Neural progenitor cell (in vitro differentiated cells): ENCODE measurements around the gene H1-8.

Experiments used
- EZH2 ChIP-seq: fragments of 200-600 bp; sonication (generic); IDR thresholded peaks from 2 replicates; pipeline ENCODE4 v1.6.1; 2017; ENCODE audit warnings: antibody characterized with exemption, mild to moderate bottlenecking, moderate library complexity
- TF ChIP-seq, protein P1 (sequence below): fragments of 200-600 bp; sonication (generic); IDR thresholded peaks from 2 replicates; pipeline ENCODE4 v1.5.1; 2017; ENCODE audit warnings: antibody characterized with exemption, mild to moderate bottlenecking

DNA sequence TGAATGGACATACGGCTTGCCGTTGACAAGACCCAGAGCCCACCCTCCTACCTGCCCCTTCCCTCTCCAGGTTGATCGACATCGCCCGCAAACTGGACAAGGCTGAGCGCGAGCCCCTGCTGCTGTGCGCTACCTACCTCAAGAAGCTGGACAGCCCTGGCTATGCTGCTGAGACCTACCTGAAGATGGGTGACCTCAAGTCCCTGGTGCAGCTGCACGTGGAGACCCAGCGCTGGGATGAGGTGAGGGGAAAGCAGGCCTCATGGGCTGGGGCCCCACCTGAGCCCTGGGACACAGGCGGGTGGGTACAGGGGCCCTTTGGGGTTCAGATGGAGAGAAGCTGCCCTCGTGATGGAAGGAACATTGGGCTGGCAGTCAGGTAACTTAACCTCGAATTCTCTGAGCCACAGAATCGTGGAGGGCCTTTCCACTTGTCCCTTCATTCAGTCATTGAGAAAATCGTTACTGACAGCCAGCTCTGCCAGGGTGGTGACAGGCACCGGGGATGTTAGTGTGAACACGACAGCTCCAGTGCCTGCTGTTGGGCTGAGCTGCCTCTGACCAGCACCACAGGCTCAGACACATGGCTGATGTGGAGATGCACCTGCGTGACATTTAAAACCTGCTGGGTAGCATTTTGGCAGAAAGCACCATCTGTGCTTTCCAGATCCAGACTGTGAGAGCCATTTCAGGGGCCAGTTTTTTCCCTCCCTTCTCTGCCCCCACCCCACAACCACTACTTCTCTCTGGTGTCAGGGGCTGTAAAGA, 40.1 kb upstream of the H1-8 start:
- TF ChIP-seq, protein P1, sequence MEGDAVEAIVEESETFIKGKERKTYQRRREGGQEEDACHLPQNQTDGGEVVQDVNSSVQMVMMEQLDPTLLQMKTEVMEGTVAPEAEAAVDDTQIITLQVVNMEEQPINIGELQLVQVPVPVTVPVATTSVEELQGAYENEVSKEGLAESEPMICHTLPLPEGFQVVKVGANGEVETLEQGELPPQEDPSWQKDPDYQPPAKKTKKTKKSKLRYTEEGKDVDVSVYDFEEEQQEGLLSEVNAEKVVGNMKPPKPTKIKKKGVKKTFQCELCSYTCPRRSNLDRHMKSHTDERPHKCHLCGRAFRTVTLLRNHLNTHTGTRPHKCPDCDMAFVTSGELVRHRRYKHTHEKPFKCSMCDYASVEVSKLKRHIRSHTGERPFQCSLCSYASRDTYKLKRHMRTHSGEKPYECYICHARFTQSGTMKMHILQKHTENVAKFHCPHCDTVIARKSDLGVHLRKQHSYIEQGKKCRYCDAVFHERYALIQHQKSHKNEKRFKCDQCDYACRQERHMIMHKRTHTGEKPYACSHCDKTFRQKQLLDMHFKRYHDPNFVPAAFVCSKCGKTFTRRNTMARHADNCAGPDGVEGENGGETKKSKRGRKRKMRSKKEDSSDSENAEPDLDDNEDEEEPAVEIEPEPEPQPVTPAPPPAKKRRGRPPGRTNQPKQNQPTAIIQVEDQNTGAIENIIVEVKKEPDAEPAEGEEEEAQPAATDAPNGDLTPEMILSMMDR: no peak
- no peak for TF ChIP-seq EZH2
